ENCODE data around the gene PTPRJ. TPM values are rescaled to one million over a fixed set of nuclear protein-coding genes. Genes with fewer than 3 reads are reported as not detected.
A peak's percentile ranks its signal among the peaks of the same experiment; 100 is the strongest.

The PTPRJ gene
- polyA plus RNA-seq, 3 donors, result 10.0 to 36.4 (median 14.6) TPM

- no peak for TF ChIP-seq CTCF (IDR thresholded peaks at IDR 0.05)
- DNase-seq, result peak; percentile 35 to 55 (median 48)
These were observed 12.5 kb upstream of the PTPRJ start for GRCh38 chr11:47967577-47968525.

DNA sequence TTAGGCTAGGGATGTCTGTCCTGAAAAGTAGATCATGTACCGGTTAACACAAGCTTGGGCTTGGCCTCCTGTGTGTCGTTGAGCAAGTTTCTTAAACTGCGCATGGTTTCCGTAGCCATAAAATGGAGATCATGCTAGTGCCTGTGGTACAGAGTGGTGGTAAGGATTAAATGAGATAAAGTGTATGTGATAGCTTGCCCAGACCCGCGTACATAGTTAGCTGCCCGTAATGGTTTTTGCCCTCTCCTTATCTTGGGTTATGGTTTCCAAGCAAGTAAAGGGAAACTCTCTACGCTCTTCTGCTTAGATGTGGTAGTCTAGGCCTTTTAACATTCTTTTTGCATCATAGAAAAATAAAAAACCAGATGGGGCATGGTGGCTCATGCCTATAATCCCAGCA lies 11.0 kb upstream of the PTPRJ start:
- Mint-ChIP-seq H3K27me3 (ENCODE audit: low read depth in 3 of 3) (peaks cover 0 to 4% (median 3%) of the 10 kb centered on the region in 3 donors), H3K9me3 (peaks cover 0 to 1% (median 0%) of the 10 kb centered on the region in 7 donors), H3K27ac (peak overlapping the region in 1 of 7 donors; percentile 75), H3K36me3 (no peaks in the 10 kb centered on the region), H3K4me3 (no peak overlapping the region), H3K4me1 (peaks cover 17% of the 10 kb centered on the region)
- intact Hi-C loops (cut with micrococcal nuclease), result no loop called here
- DNase-seq, result no peak
- H3K36me3 ChIP-seq (replicated peaks in 1 of 2; ENCODE audit: control insufficient read depth in 1 of 2, insufficient read depth in 2 of 2, low read length in 2 of 2), result no peaks in the 10 kb centered on the region
- no peak overlapping the region for H3K9ac ChIP-seq (ENCODE audit: insufficient read depth, low read length, poor library complexity, severe bottlenecking)
- no peak for TF ChIP-seq CTCF (IDR thresholded peaks at IDR 0.05)
- H2AFZ ChIP-seq (ENCODE audit: insufficient read depth, low read depth, low read length, poor library complexity, severe bottlenecking), result no peak overlapping the region
- peaks cover 19 to 22% of the 10 kb centered on the region in 2 donors for H3K4me1 ChIP-seq (ENCODE audit: control insufficient read depth in 1 of 2, insufficient read depth in 2 of 2, low read length in 2 of 2)
- WGBS (ENCODE audit: insufficient coverage), result 96% methylated on average over 4 of the region's 8 CpGs
- peaks cover 2% of the 10 kb centered on the region for H4K20me1 ChIP-seq (ENCODE audit: insufficient read depth, low read length)
- no peak overlapping the region for H3K4me2 ChIP-seq (replicated peaks; ENCODE audit: extremely low read depth, low read length, poor library complexity, severe bottlenecking)
- no peaks in the 10 kb centered on the region for H3K9me3 ChIP-seq (replicated peaks in 1 of 2; ENCODE audit: control insufficient read depth in 1 of 2, insufficient read depth in 1 of 2, low read length in 2 of 2)
- H3K4me3 ChIP-seq (replicated peaks in 1 of 3; ENCODE audit: low read depth in 2 of 3, low read length in 3 of 3), result no peak overlapping the region
- no peak overlapping the region for H3K27ac ChIP-seq (ENCODE audit: low read depth in 1 of 2, low read length in 2 of 2)
- H3K27me3 ChIP-seq (ENCODE audit: control insufficient read depth in 2 of 2, insufficient read depth in 2 of 2, low read length in 2 of 2), result no peaks in the 10 kb centered on the region
- H3K79me2 ChIP-seq (ENCODE audit: insufficient read depth, low read length), result no peaks in the 10 kb centered on the region

More at GRCh38 chr11:47967577-47968525, 12.5 kb upstream of the PTPRJ start:
- Histone ChIP-seq H3K4me1 (ENCODE audit: control insufficient read depth in 1 of 2, insufficient read depth in 2 of 2, low read length in 2 of 2) (peaks cover 7 to 10% of the 10 kb centered on the region in 2 donors), H4K20me1 (ENCODE audit: insufficient read depth, low read length) (no peaks in the 10 kb centered on the region), H2AFZ (ENCODE audit: insufficient read depth, low read depth, low read length, poor library complexity, severe bottlenecking) (peak overlapping the region; percentile 19), H3K9ac (ENCODE audit: insufficient read depth, low read length, poor library complexity, severe bottlenecking) (no peak overlapping the region), H3K79me2 (ENCODE audit: insufficient read depth, low read length) (no peaks in the 10 kb centered on the region), H3K9me3 (replicated peaks in 1 of 2; ENCODE audit: control insufficient read depth in 1 of 2, insufficient read depth in 1 of 2, low read length in 2 of 2) (no peaks in the 10 kb centered on the region), H3K4me3 (replicated peaks in 1 of 3; ENCODE audit: low read depth in 2 of 3, low read length in 3 of 3) (no peak overlapping the region), H3K27me3 (ENCODE audit: control insufficient read depth in 2 of 2, insufficient read depth in 2 of 2, low read length in 2 of 2) (no peaks in the 10 kb centered on the region), H3K4me2 (replicated peaks; ENCODE audit: extremely low read depth, low read length, poor library complexity, severe bottlenecking) (no peak overlapping the region), H3K36me3 (replicated peaks in 1 of 2; ENCODE audit: control insufficient read depth in 1 of 2, insufficient read depth in 2 of 2, low read length in 2 of 2) (no peaks in the 10 kb centered on the region), H3K27ac (ENCODE audit: low read depth in 1 of 2, low read length in 2 of 2) (no peak overlapping the region)
- intact Hi-C loops (cut with micrococcal nuclease), result no loop called here
- H3K27ac Mint-ChIP-seq, result peak overlapping the region in 2 of 7 donors; percentile 20 to 63
- WGBS (ENCODE audit: insufficient coverage), result 80% methylated on average over 5 of the region's 9 CpGs
- peaks cover 7% of the 10 kb centered on the region for H3K4me1 Mint-ChIP-seq
- H3K4me3 Mint-ChIP-seq, result no peak overlapping the region
- H3K9me3 Mint-ChIP-seq, result peaks cover 0 to 1% (median 0%) of the 10 kb centered on the region in 7 donors
- H3K27me3 Mint-ChIP-seq (ENCODE audit: low read depth in 3 of 3), result peaks cover 0 to 4% (median 3%) of the 10 kb centered on the region in 3 donors
- H3K36me3 Mint-ChIP-seq, result no peaks in the 10 kb centered on the region
